Measurements from ENCODE around the gene ZNF687.

DNA sequence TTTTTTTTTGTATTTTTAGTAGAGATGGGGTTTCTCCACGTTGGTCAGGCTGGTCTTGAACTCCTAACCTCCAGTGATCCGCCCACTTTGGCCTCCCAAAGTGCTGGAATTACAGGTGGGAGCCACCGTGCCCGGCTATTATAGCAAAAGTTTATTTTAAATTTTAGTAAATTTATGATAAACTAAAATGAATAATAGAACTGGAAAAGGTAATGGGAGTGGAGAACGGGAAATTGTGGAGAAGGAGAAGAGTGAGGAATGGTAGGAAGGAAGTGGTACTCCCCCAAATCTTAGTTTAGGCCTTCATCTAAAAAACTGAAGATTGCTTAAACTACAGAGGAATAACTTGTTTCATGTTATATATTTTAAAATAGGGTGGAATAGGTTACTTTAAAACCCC, 52.7 kb downstream of the ZNF687 start:
- TF ChIP-seq POLR2A (IDR thresholded peaks at IDR 0.05), result no peak
- no peak for TF ChIP-seq POLR2AphosphoS5 (IDR thresholded peaks at IDR 0.05)
- TF ChIP-seq CTCF (IDR thresholded peaks at IDR 0.05), result no peak
- no peak for TF ChIP-seq EP300 (IDR thresholded peaks at IDR 0.05)
